GM19395 (cell line): Measurements from ENCODE around the gene TRAM2.

Source experiments
- ATAC-seq: cut with Tn5 transposase; IDR thresholded peaks from one replicate; pipeline ENCODE4 v1.9.1; 2021; ENCODE audit warnings: mild to moderate bottlenecking, moderate library complexity; ENCODE audit not compliant: unreplicated experiment

The TRAM2 gene

GRCh38 chr6:52533491-52533890, 43.4 kb downstream of the TRAM2 start:
- no peak for ATAC-seq

- ATAC-seq = no peak
Observed at GRCh38 chr6:52532457-52532856, 44.4 kb downstream of the TRAM2 start.

- no peak for ATAC-seq
Observed at GRCh38 chr6:52531834-52532233, 45.0 kb downstream of the TRAM2 start.

- ATAC-seq = no peak
Observed at GRCh38 chr6:52531396-52531795, 45.5 kb downstream of the TRAM2 start.

- ATAC-seq = no peak
Observed at GRCh38 chr6:52530351-52530750, 46.5 kb downstream of the TRAM2 start.

GRCh38 chr6:52529311-52529710, 47.5 kb downstream of the TRAM2 start:
- peak; percentile 53 for ATAC-seq

GRCh38 chr6:52527436-52527835, 49.4 kb downstream of the TRAM2 start:
- ATAC-seq = no peak

- no peak for ATAC-seq
Observed at GRCh38 chr6:52526634-52527033, 50.2 kb downstream of the TRAM2 start.

GRCh38 chr6:52524918-52525317, 51.9 kb downstream of the TRAM2 start:
- ATAC-seq = no peak

- no peak for ATAC-seq
Observed at GRCh38 chr6:52523378-52524142, 53.3 kb downstream of the TRAM2 start.

- ATAC-seq = no peak
Observed at GRCh38 chr6:52522655-52523054, 54.2 kb downstream of the TRAM2 start.

GRCh38 chr6:52522151-52522626, 54.7 kb downstream of the TRAM2 start:
- ATAC-seq = no peak

GRCh38 chr6:52519618-52520017, 57.2 kb downstream of the TRAM2 start:
- ATAC-seq = no peak

GRCh38 chr6:52518279-52518945, 58.4 kb downstream of the TRAM2 start:
- no peak for ATAC-seq

- peak; percentile 92 for ATAC-seq
Observed at GRCh38 chr6:52517502-52518278, 59.2 kb downstream of the TRAM2 start.

GRCh38 chr6:52516943-52517342, 59.9 kb downstream of the TRAM2 start:
- ATAC-seq = no peak

GRCh38 chr6:52516269-52516668, 60.6 kb downstream of the TRAM2 start:
- ATAC-seq = no peak

- ATAC-seq = no peak
Observed at GRCh38 chr6:52515219-52515960, 61.5 kb downstream of the TRAM2 start.

GRCh38 chr6:52514514-52514913, 62.3 kb downstream of the TRAM2 start:
- no peak for ATAC-seq

- ATAC-seq = no peak
Observed at GRCh38 chr6:52513896-52514295, 63.0 kb downstream of the TRAM2 start.

- ATAC-seq = no peak
Observed at GRCh38 chr6:52513464-52513863, 63.4 kb downstream of the TRAM2 start.
